Lower leg skin (tissue), 3 donors: Measurements from ENCODE around the gene HM13.

Experiments used
- CTCF ChIP-seq, 3 donors: fragments of 450-650 bp; IDR thresholded peaks; one replicate each; pipeline ENCODE4 v1.5.1; 2016; ENCODE audit warnings: antibody characterized with exemption in 3 of 3, mild to moderate bottlenecking in 3 of 3, moderate library complexity in 2 of 3
- POLR2A ChIP-seq, 2 donors: fragments of 450-650 bp; IDR thresholded peaks; one replicate each; pipeline ENCODE4 v1.6.1; 2016 to 2017; ENCODE audit warnings: antibody characterized with exemption in 2 of 2, mild to moderate bottlenecking in 1 of 2, moderate library complexity in 1 of 2

- TF ChIP-seq POLR2A (IDR thresholded peaks at IDR 0.05): no peak
- TF ChIP-seq CTCF (IDR thresholded peaks at IDR 0.05): no peak
These were observed 48.0 kb downstream of the HM13 start for GRCh38 chr20:31562241-31562640.
